ENCODE measurements around the gene SP5. TPM values are rescaled to one million over a fixed set of nuclear protein-coding genes. Genes with fewer than 3 reads are reported as not detected.

Gene SP5
- total and polyA plus RNA-seq, 12 donors = 0.16 to 9.2 (median 2.8) TPM

- Histone ChIP-seq H3K27ac (no peak overlapping the region), H3K4me3 (no peak overlapping the region), H3K27me3 (peaks cover 4% of the 10 kb centered on the region), H3K9me3 (replicated peaks in 1 of 3) (no peaks in the 10 kb centered on the region), H3K36me3 (replicated peaks in 1 of 2) (no peaks in the 10 kb centered on the region), H3K4me1 (replicated peaks in 1 of 2) (no peaks in the 10 kb centered on the region)
- no peak for TF ChIP-seq POLR2A (IDR thresholded peaks at IDR 0.05)
- no peak for TF ChIP-seq CTCF (IDR thresholded peaks at IDR 0.05)
- 74 to 90% (median 87%) methylated on average over 4 of the region's 4 CpGs for WGBS, 4 donors
- intact Hi-C loops (cut with DNase I) = no loop called here
- DNase-seq = no peak
These were observed 11.2 kb upstream of the SP5 start for GRCh38 chr2:170703776-170704476.

- Histone ChIP-seq H3K27me3 (peaks cover 2% of the 10 kb centered on the region), H3K9me3 (replicated peaks in 1 of 3) (no peaks in the 10 kb centered on the region), H3K27ac (no peak overlapping the region), H3K4me3 (no peak overlapping the region), H3K36me3 (replicated peaks in 1 of 2) (no peaks in the 10 kb centered on the region), H3K4me1 (replicated peaks in 1 of 2) (no peaks in the 10 kb centered on the region)
- TF ChIP-seq CTCF (IDR thresholded peaks at IDR 0.05) (no peak), POLR2A (IDR thresholded peaks at IDR 0.05) (no peak)
- 20 to 33% (median 23%) methylated on average over 16 of the region's 16 CpGs for WGBS, 4 donors
- no peak for DNase-seq
- intact Hi-C loops (cut with DNase I) = no loop called here
These were observed 7.0 kb upstream of the SP5 start for GRCh38 chr2:170707821-170708795.

GRCh38 chr2:170710609-170710979 lies 4.5 kb upstream of the SP5 start:
- WGBS, 4 donors = 69 to 83% (median 70%) methylated on average over 1 of the region's 1 CpG

More at GRCh38 chr2:170710609-170710979, 4.5 kb upstream of the SP5 start:
- intact Hi-C loops (cut with DNase I) = loop anchor here in 1 of 2 donors (10.0 kb wide), 1 partner anchor 64 kb away; the partner anchor contains the start of gene ERICH2
- TF ChIP-seq CTCF (IDR thresholded peaks at IDR 0.05) = no peak
- TF ChIP-seq POLR2A (IDR thresholded peaks at IDR 0.05) = no peak
- no peak overlapping the region for H3K27ac ChIP-seq
- peaks cover 13% of the 10 kb centered on the region for H3K27me3 ChIP-seq
- H3K4me3 ChIP-seq = no peak overlapping the region
- H3K4me1 ChIP-seq (replicated peaks in 1 of 2) = peaks cover 6 to 11% of the 10 kb centered on the region in 2 donors
- DNase-seq = no peak
- H3K36me3 ChIP-seq (replicated peaks in 1 of 2) = no peaks in the 10 kb centered on the region
- no peaks in the 10 kb centered on the region for H3K9me3 ChIP-seq (replicated peaks in 1 of 3)
